Measurements from ENCODE around the gene HSFX3.
"Not testable (repeated sequence)": the region's sequence is repeated elsewhere in the genome, so short reads cannot be mapped to it uniquely, and the experiment has no call there.

DNA sequence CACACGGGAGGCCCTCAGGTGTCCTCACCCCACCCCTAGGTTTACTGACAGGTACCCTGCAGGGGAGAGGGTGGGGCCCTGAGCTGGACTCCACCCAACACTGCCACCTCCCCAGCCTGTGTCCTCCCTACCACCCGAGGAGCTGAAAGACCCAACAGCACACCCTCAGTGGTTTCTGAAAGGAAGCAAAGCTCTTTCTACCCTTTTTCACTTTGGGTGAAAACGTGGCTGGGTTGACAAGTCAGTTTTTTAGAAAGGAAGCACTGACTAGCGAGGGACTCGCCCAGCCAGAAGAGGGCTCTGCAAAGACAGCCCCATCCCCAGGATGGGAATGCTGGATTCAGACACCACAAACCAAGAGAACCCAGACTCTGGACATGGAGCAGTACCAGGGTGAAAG, 46.8 kb downstream of the HSFX3 start:
- TF ChIP-seq TAF1 (CRISPR knock-in tag; IDR thresholded peaks at IDR 0.05); PLRG1 (conservative IDR thresholded peaks at IDR 0.05); MXI1 (IDR thresholded peaks at IDR 0.05; ENCODE audit: borderline replicate concordance, low read depth, low read length): not testable (repeated sequence)
